Duodenal mucosa (tissue), 2 donors: ENCODE results near the gene RPUSD3.
A peak's percentile ranks its signal among the peaks of the same experiment; 100 is the strongest.

ENCODE experiments used
- H3K27ac ChIP-seq: one replicate; pipeline ENCODE4 v1.7.0; 2013; ENCODE audit warnings: low read depth, low read length
- H3K27me3 ChIP-seq, 2 donors: one replicate each; pipeline ENCODE4 v1.7.0; 2013; ENCODE audit warnings: low read length in 2 of 2, control low read depth in 1 of 2; ENCODE audit not compliant: insufficient read depth in 2 of 2, control insufficient read depth in 1 of 2
- H3K36me3 ChIP-seq, 2 donors: one replicate each; pipeline ENCODE4 v1.7.0; 2013; ENCODE audit warnings: low read length in 2 of 2, control low read depth in 1 of 2; ENCODE audit not compliant: insufficient read depth in 2 of 2, control insufficient read depth in 1 of 2
- H3K4me1 ChIP-seq, 2 donors: one replicate each; pipeline ENCODE4 v1.7.0; 2013; ENCODE audit warnings: low read length in 2 of 2, control low read depth in 1 of 2; ENCODE audit not compliant: insufficient read depth in 2 of 2, control insufficient read depth in 1 of 2
- H3K4me3 ChIP-seq, 2 donors: one replicate each; pipeline ENCODE4 v1.7.0; 2013; ENCODE audit warnings: low read length in 2 of 2, low read depth in 1 of 2
- H3K9ac ChIP-seq, 2 donors: one replicate each; pipeline ENCODE4 v1.7.0; 2013; ENCODE audit warnings: low read length in 2 of 2, low read depth in 1 of 2
- H3K9me3 ChIP-seq, 2 donors: one replicate each; pipeline ENCODE4 v1.7.0; 2013; ENCODE audit warnings: low read length in 2 of 2, control low read depth in 1 of 2; ENCODE audit not compliant: control insufficient read depth in 1 of 2

The RPUSD3 gene

DNA sequence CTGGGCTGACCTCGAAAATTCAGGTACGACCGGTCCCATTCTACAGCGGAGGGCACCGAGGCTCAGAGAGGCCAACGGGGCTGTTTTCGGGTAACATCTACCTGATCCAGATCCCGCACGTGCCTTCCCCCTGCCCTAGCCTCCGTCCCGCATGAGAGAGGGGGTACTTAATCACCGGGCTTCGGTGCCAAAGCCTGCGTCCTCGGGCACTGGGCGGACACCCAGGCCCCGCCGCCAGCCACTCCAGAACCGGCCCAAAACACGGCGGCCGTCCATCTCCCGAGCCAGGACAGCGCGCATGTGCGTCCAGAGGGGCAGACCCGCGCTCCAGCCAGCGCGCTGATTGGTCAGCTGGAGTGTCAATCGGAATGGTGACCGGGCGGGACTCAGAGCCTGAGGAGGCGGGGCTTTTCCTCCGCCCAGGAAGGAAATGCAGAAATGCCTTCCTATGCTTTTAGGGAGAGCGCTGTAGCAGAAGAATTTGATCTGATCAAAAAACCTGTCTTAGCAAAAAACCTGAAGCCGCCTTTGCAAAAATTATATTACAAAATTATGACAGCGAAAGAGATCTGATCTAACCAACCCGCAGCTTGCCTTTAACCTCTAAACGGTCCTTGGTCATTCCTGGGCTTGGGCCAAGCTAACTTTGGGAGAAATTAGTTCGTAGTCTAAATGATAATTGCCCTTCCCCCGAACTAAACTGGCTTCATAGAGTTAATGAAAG is at the start of gene RPUSD3:
Gene RPUSD3, minus strand, starts transcription at position 294 of the 724 bp plus-strand sequence. Its CDS starts 18 bp downstream, at position 276.
- peaks cover 3 to 13% of the 10 kb centered on the region in 2 donors for H3K4me1 ChIP-seq

GRCh38 chr3:9891072-9891622 is 47.3 kb upstream of the RPUSD3 start:
- Histone ChIP-seq H3K4me3 (peak overlapping the region; percentile 89 to 98), H3K36me3 (peaks cover 10 to 17% of the 10 kb centered on the region in 2 donors), H3K27ac (peak overlapping the region; percentile 93), H3K27me3 (no peaks in the 10 kb centered on the region), H3K9ac (peak overlapping the region; percentile 93 to 99), H3K9me3 (no peaks in the 10 kb centered on the region), H3K4me1 (peaks cover 19 to 20% of the 10 kb centered on the region in 2 donors)

More for the DNA sequence above, at the start of gene RPUSD3:
- Histone ChIP-seq H3K9me3 (no peaks in the 10 kb centered on the region), H3K27me3 (no peaks in the 10 kb centered on the region), H3K4me3 (peak within 1 kb of the TSS; percentile 91 to 96), H3K9ac (peak within 1 kb of the TSS; percentile 64 to 94), H3K36me3 (peaks cover 4 to 30% of the 10 kb centered on the region in 2 donors), H3K27ac (peak within 1 kb of the TSS; percentile 43)

GRCh38 chr3:9890249-9891071 is 46.7 kb upstream of the RPUSD3 start, which contains the start of gene JAGN1:
TSS of gene JAGN1 (plus strand) at chr3:9890610. CDS start at chr3:9890723, 113 bp downstream.
- Histone ChIP-seq H3K36me3 (peaks cover 10 to 17% of the 10 kb centered on the region in 2 donors), H3K4me3 (peak within 1 kb of the TSS; percentile 89 to 98), H3K4me1 (peaks cover 19 to 20% of the 10 kb centered on the region in 2 donors), H3K9ac (peak within 1 kb of the TSS; percentile 93 to 99), H3K27me3 (no peaks in the 10 kb centered on the region), H3K27ac (peak within 1 kb of the TSS; percentile 93), H3K9me3 (no peaks in the 10 kb centered on the region)

GRCh38 chr3:9889405-9889804 is 45.6 kb upstream of the RPUSD3 start:
- no peaks in the 10 kb centered on the region for H3K9me3 ChIP-seq
- peaks cover 10 to 14% of the 10 kb centered on the region in 2 donors for H3K36me3 ChIP-seq
- peaks cover 16 to 18% of the 10 kb centered on the region in 2 donors for H3K4me1 ChIP-seq
- H3K27me3 ChIP-seq: no peaks in the 10 kb centered on the region
- no peak overlapping the region for H3K4me3 ChIP-seq
- no peak overlapping the region for H3K27ac ChIP-seq
- H3K9ac ChIP-seq: peak overlapping the region in 1 of 2 donors; percentile 99

DNA sequence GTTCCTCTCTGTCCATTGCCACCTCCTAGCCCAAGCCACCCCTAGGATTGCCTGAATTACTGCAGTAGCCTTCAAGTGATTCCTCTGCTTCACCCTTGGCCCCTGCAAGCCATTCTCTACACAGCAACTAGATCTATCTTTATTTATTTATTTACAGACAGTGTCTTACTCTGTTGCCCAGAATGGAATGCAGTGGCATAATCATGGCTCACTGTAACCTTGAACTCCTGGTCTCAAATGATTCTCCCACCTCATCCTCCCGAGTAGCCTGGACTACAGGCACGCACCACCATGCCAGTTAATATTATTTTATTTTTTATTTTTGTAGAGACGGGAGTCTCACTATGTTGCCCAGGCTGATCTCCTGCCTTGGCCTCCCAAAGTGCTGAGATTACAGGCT is 44.7 kb upstream of the RPUSD3 start:
- Histone ChIP-seq H3K9me3 (no peaks in the 10 kb centered on the region), H3K27me3 (no peaks in the 10 kb centered on the region), H3K9ac (no peak overlapping the region), H3K27ac (no peak overlapping the region), H3K36me3 (peaks cover 9 to 11% of the 10 kb centered on the region in 2 donors), H3K4me3 (no peak overlapping the region), H3K4me1 (peaks cover 11 to 21% of the 10 kb centered on the region in 2 donors)

DNA sequence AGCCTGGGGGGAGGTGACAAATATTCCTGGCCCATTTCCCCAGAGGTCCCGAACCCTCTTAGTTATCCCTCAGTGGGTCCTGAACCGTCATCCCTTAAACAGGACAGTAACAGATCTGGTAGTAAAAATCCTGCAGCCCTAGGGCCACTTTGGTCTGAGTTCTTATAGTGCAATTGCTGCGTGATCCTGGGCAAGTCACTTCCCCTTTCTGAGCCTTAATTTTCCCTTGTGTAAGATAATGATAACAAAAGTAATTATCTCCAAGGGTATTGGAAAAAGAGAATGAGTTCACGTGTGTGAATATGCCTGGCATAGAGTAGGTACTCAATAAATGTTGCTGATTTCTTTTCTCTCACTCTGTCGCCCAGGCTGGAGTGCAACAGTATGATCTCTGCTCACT is 43.7 kb upstream of the RPUSD3 start:
- peaks cover 4 to 20% of the 10 kb centered on the region in 2 donors for H3K4me1 ChIP-seq
- no peaks in the 10 kb centered on the region for H3K27me3 ChIP-seq
- no peaks in the 10 kb centered on the region for H3K9me3 ChIP-seq
- H3K36me3 ChIP-seq: peaks cover 0 to under 1% of the 10 kb centered on the region in 2 donors
- no peak overlapping the region for H3K4me3 ChIP-seq
- no peak overlapping the region for H3K9ac ChIP-seq
- no peak overlapping the region for H3K27ac ChIP-seq

DNA sequence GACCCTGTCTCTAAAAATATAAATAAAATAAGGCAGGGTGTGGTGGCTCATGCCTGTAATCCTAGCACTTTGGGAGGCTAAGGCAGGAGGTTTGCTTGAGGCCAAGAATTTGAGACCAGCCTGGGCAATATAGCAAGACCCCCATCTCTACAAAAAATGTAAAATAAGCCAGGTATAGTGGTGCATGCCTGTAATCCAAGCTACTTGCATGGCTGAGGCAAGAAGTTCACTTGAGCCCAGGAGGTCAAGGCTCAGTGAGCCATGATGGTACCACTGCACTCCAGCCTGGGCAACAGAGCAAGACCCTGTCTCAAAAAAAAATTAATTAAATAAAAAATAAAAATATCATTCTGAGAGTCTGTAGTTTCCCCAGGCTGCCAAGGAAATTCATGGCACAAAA is 42.5 kb upstream of the RPUSD3 start:
- Histone ChIP-seq H3K9me3 (no peaks in the 10 kb centered on the region), H3K36me3 (no peaks in the 10 kb centered on the region), H3K27me3 (no peaks in the 10 kb centered on the region), H3K9ac (no peak overlapping the region), H3K4me1 (peaks cover 4 to 19% of the 10 kb centered on the region in 2 donors), H3K4me3 (no peak overlapping the region), H3K27ac (no peak overlapping the region)

DNA sequence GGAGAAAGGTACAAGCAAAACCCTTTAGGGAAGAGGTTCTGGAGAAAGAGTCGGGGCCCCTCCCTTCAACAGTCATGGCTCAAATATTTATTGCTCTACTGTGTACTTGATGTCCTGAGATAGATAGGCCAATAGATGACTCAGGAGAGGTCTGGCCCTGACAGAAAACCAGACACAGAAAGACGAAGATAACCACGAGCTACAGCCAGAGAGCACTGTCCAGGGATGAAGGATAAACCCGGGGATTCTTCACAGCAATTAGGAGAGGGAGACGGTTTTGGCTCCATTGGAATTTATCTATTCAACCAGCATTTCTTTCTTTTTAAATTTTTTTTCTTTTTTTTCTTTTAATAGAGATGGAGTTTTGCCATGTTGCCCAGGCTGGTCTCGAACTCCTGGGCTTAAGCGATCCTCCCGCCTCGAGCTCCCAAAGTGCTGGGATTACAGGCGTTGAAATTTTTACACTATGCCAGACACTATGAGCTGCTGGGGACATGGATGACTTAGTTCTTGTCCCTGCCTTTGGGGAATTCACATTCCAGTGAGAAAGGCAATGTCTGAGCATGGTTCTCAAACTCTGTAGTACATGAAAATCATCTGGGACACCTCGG is 40.9 kb upstream of the RPUSD3 start:
- Histone ChIP-seq H3K4me3 (no peak overlapping the region), H3K9me3 (no peaks in the 10 kb centered on the region), H3K27ac (no peak overlapping the region), H3K36me3 (no peaks in the 10 kb centered on the region), H3K9ac (no peak overlapping the region), H3K27me3 (no peaks in the 10 kb centered on the region), H3K4me1 (peaks cover 0 to 11% of the 10 kb centered on the region in 2 donors)

DNA sequence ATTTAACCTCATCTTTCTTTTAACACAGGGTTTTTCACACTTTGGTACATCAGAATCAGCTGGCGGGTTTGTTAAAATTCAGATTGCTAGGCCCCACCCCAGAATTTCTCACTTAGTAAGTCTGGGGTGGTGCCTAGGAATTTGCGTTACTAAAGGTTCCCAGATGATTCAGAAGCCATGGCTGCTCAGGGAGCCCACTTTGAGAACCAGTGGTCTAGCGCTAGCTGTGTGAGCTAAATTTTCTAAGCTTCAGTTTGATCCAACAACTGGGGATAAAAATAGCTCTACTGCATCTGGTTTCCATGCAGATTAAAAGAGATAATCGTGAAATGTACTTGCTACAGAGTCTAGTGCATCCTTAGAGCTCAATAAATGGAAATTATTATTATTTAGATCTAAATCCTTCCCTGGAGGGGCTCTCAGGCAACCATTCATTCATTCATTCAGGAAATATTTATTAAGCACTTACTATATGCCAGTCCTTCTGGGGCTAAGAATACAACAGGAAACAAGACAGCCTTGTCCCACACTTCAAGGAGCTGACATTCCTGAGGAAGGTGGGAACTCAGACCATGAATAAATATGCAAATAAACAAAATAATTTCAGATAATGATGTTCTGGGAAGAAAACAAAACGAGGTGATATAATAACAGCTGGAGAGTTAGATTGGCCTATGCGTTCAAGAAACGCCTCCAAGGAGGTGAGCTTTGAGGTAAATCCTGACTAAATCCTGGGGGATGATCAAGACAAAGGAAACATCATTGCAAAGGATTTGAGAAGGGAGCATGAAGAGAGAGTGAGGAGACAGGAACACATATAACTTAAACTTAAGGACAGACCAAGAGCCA is 40.1 kb upstream of the RPUSD3 start:
- H3K4me3 ChIP-seq: no peak overlapping the region
- H3K9ac ChIP-seq: no peak overlapping the region
- peak overlapping the region; percentile 36 for H3K27ac ChIP-seq

More for the DNA sequence above, 40.1 kb upstream of the RPUSD3 start:
- H3K27me3 ChIP-seq: no peaks in the 10 kb centered on the region
- H3K9me3 ChIP-seq: no peaks in the 10 kb centered on the region
- no peaks in the 10 kb centered on the region for H3K36me3 ChIP-seq
- H3K4me1 ChIP-seq: peaks cover 0 to 14% of the 10 kb centered on the region in 2 donors
